MM.1S (cell line): ENCODE results near the gene PCNX3.

Experiments used
- DNase-seq: peaks from one replicate; pipeline ENCODE4 v3.0.0-alpha.2; 2015
- H2AFZ ChIP-seq: fragments of 300-600 bp; sonication (generic); 2 replicates; pipeline ENCODE4 v1.6.0; 2016; ENCODE audit warnings: antibody characterized with exemption, low read length
- H3F3A ChIP-seq: fragments of 300-600 bp; sonication (generic); 2 replicates; pipeline ENCODE4 v1.6.1; 2016; ENCODE audit warnings: mild to moderate bottlenecking, antibody characterized with exemption, low read length, moderate library complexity, mixed read lengths; ENCODE audit not compliant: insufficient read depth
- H3K27ac ChIP-seq: fragments of 300-600 bp; sonication (generic); 2 replicates; pipeline ENCODE4 v1.5.1; 2016; ENCODE audit warnings: mild to moderate bottlenecking, low read length
- H3K27me3 ChIP-seq: fragments of 300-600 bp; sonication (generic); replicated peaks from 2 replicates; pipeline ENCODE4 v1.6.0; 2016; ENCODE audit warnings: low read length; ENCODE audit not compliant: insufficient read depth
- H3K36me3 ChIP-seq: fragments of 300-600 bp; sonication (generic); replicated peaks from 2 replicates; pipeline ENCODE4 v1.6.1; 2016; ENCODE audit warnings: mild to moderate bottlenecking, low read length, mixed read lengths; ENCODE audit not compliant: insufficient read depth
- H3K4me1 ChIP-seq: fragments of 300-600 bp; sonication (generic); 2 replicates; pipeline ENCODE4 v1.6.1; 2016; ENCODE audit warnings: low read length, mixed read lengths
- H3K4me2 ChIP-seq: fragments of 300-600 bp; sonication (generic); 2 replicates; pipeline ENCODE4 v1.6.0; 2016; ENCODE audit warnings: low read depth, low read length
- H3K4me3 ChIP-seq: fragments of 300-600 bp; sonication (generic); 2 replicates; pipeline ENCODE4 v1.5.1; 2016; ENCODE audit warnings: low read length, mixed read lengths
- H3K79me2 ChIP-seq: fragments of 300-600 bp; sonication (generic); 2 replicates; pipeline ENCODE4 v1.6.1; 2016; ENCODE audit warnings: mixed run types, low read length, mixed read lengths
- H3K9ac ChIP-seq: fragments of 300-600 bp; sonication (generic); 2 replicates; pipeline ENCODE4 v1.6.1; 2016; ENCODE audit warnings: low read length, mixed read lengths
- H3K9me2 ChIP-seq: fragments of 300-600 bp; sonication (generic); replicated peaks from 2 replicates; pipeline ENCODE4 v1.6.1; 2016; ENCODE audit warnings: mild to moderate bottlenecking, low read length, mixed read lengths; ENCODE audit not compliant: insufficient read depth
- H3K9me3 ChIP-seq: fragments of 300-600 bp; sonication (generic); replicated peaks from 2 replicates; pipeline ENCODE4 v1.6.1; 2016; ENCODE audit warnings: mild to moderate bottlenecking, low read length, mixed read lengths; ENCODE audit not compliant: insufficient read depth
- H4K20me1 ChIP-seq: fragments of 300-600 bp; sonication (generic); 2 replicates; pipeline ENCODE4 v1.6.1; 2016; ENCODE audit warnings: mild to moderate bottlenecking, low read length, moderate library complexity, mixed read lengths; ENCODE audit not compliant: insufficient read depth
- CTCF ChIP-seq: fragments of 300-600 bp; sonication (generic); IDR thresholded peaks from 2 replicates; pipeline ENCODE4 v1.5.1; 2016; ENCODE audit warnings: antibody characterized with exemption, low read length, mixed read lengths
- EZH2 ChIP-seq: fragments of 300-600 bp; sonication (generic); optimal IDR thresholded peaks from 2 replicates; pipeline ENCODE3; 2017; ENCODE audit warnings: low read depth, mild to moderate bottlenecking, antibody characterized with exemption, low read length, mixed read lengths
- EZH2phosphoT487 ChIP-seq: fragments of 300-600 bp; sonication (generic); IDR thresholded peaks from 2 replicates; pipeline ENCODE4 v1.6.1; 2018; ENCODE audit warnings: antibody characterized with exemption, low read length

PCNX3 gene

GRCh38 chr11:65615950-65616574, 486 bp downstream of the PCNX3 start:
- TF ChIP-seq CTCF (no peak), EZH2phosphoT487 (no peak), EZH2 (no peak)
- no peak overlapping the region for H2AFZ ChIP-seq
- peak; percentile 23 for DNase-seq
- H3K4me2 ChIP-seq: peak overlapping the region; percentile 99
- no peaks in the 10 kb centered on the region for H4K20me1 ChIP-seq
- peaks cover 17% of the 10 kb centered on the region for H3K4me1 ChIP-seq
- peak overlapping the region; percentile 77 for H3K4me3 ChIP-seq
- H3K9me3 ChIP-seq: no peaks in the 10 kb centered on the region
- 0 out of 2 replicates have a peak, but pooled peaks cover 5% of the 10 kb centered on the region for H3F3A ChIP-seq
- H3K9me2 ChIP-seq: no peaks in the 10 kb centered on the region
- H3K36me3 ChIP-seq: no peaks in the 10 kb centered on the region
- H3K9ac ChIP-seq: peak overlapping the region; percentile 93
- peak overlapping the region; percentile 76; the same call in 1 of the 2 replicates for H3K27ac ChIP-seq
- peaks cover 83% of the 10 kb centered on the region for H3K79me2 ChIP-seq
- H3K27me3 ChIP-seq: no peaks in the 10 kb centered on the region

- no peaks in the 10 kb centered on the region for H3K36me3 ChIP-seq
- no peaks in the 10 kb centered on the region for H3K27me3 ChIP-seq
- DNase-seq: no peak
- H2AFZ ChIP-seq: no peak overlapping the region
- H3K4me2 ChIP-seq: peak overlapping the region; percentile 99
- H3K9ac ChIP-seq: peak overlapping the region; percentile 93
- peaks cover 17% of the 10 kb centered on the region for H3K4me1 ChIP-seq
- TF ChIP-seq EZH2phosphoT487 (no peak), EZH2 (no peak), CTCF (no peak)
- H4K20me1 ChIP-seq: no peaks in the 10 kb centered on the region
- 0 out of 2 replicates have a peak, but pooled peaks cover 5% of the 10 kb centered on the region for H3F3A ChIP-seq
- peaks cover 77% of the 10 kb centered on the region for H3K79me2 ChIP-seq
- H3K9me2 ChIP-seq: no peaks in the 10 kb centered on the region
- peak overlapping the region; percentile 77 for H3K4me3 ChIP-seq
- H3K9me3 ChIP-seq: no peaks in the 10 kb centered on the region
- peak overlapping the region; percentile 20; the same call in 1 of the 2 replicates for H3K27ac ChIP-seq
These were observed 1.0 kb downstream of the PCNX3 start for GRCh38 chr11:65616575-65617001.

GRCh38 chr11:65617136-65617850, 1.7 kb downstream of the PCNX3 start:
- no peak overlapping the region for H3K27ac ChIP-seq
- H3K4me2 ChIP-seq: peak overlapping the region; percentile 99

More at GRCh38 chr11:65617136-65617850, 1.7 kb downstream of the PCNX3 start:
- H3F3A ChIP-seq: 0 out of 2 replicates have a peak, but pooled peaks cover 5% of the 10 kb centered on the region
- H3K9me2 ChIP-seq: no peaks in the 10 kb centered on the region
- peaks cover 70% of the 10 kb centered on the region for H3K79me2 ChIP-seq
- H4K20me1 ChIP-seq: no peaks in the 10 kb centered on the region
- H3K9ac ChIP-seq: peak overlapping the region; percentile 93; the same call in 1 of the 2 replicates
- peak overlapping the region; percentile 77 for H3K4me3 ChIP-seq
- H2AFZ ChIP-seq: no peak overlapping the region
- DNase-seq: no peak
- H3K36me3 ChIP-seq: no peaks in the 10 kb centered on the region
- H3K9me3 ChIP-seq: no peaks in the 10 kb centered on the region
- no peaks in the 10 kb centered on the region for H3K27me3 ChIP-seq
- TF ChIP-seq EZH2: no peak
- TF ChIP-seq CTCF: no peak
- TF ChIP-seq EZH2phosphoT487: no peak
- H3K4me1 ChIP-seq: peaks cover 17% of the 10 kb centered on the region
